HUDEP-2 (cell line): ENCODE results near the gene PTBP3.
A peak's percentile ranks its signal among the peaks of the same experiment; 100 is the strongest.
"Not testable (repeated sequence)": the region's sequence is repeated elsewhere in the genome, so short reads cannot be mapped to it uniquely, and the experiment has no call there.

Experiments used
- DNase-seq, 76 experiments: peaks; one replicate each; lab custom pipeline; 2025; ENCODE audit not compliant: unreplicated experiment in 76 of 76; lab: John Stamatoyannopoulos, UW

PTBP3 gene

DNA sequence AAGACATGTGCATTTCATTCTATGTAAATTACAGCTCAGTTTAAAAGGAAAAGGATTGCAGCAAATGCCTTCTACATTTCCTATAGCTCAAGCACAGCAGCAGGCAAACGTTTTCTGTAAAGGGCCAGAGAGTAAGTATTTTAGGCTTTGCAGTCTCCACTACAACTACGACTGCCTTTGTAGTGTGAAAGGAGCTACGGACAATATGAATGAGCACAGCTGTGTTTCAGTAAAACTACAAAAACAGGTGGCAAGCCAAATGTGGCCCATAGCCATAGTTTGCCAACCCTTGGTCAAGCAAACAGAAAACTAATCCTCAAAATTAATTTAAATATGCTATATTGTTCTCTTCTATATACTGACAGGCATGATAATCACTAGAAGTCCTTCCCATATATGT, 7.2 kb downstream of the PTBP3 start:
- DNase-seq = no peak

DNA sequence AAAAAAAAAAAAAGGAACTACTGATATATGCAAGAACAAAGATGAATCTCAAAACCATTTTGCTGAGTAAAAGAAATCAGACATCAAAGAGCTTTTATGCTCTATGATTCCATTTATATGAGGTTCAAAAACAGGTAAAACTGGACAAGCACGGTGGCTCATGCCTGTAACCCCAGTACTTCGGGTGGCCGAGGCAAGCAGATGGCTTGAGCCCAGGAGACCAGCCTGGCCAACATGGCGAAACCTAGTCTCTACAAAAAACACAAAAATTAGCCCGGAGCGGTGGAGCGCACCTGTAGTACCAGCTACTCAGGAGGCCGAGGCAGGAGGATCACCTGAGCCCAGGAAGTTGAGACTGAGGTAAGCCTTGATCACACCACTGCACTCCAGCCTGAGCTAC, 7.8 kb downstream of the PTBP3 start:
- DNase-seq = no peak

DNA sequence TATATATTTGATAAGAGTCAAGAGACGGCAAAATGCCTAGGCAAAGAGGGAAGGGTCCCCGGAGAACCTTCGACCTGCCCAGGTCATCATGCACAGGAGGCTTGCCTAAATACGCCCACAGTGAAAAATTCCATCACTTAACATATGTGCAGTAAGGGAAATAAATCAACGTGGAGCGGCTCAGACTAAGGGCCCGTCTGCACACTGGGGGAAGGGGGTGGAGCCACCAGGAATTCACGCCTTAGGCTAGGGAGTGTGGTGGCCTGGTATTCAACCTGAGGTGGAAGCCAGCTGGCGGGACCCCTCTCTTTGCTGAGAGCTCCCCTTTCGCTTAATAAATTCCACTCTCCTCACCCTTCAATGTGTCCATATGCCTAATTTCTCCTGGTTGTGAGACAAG, 8.3 kb downstream of the PTBP3 start:
- DNase-seq = no peak

DNA sequence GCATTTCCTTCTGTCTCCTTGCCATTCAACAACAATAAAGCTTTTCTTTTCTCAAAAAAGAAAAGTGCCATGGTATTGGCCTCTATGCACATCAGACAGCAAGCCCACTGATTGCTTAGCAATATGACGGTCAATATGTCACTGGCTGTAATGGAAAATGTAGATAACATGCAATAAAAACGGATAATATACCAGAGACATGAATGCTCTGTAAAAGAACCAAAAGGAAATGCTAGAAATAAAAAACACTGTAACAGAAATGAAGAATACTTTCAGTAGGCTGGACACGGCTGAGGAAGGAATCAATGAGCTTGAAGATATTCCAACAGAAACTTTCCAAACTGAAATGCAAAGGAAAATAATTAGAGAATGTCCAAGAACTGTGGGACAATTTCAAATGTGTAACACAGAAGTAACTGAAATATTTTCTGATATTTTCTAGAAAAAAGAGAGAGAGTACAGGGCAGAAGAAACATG, 10.0 kb downstream of the PTBP3 start:
- no peak for DNase-seq

DNA sequence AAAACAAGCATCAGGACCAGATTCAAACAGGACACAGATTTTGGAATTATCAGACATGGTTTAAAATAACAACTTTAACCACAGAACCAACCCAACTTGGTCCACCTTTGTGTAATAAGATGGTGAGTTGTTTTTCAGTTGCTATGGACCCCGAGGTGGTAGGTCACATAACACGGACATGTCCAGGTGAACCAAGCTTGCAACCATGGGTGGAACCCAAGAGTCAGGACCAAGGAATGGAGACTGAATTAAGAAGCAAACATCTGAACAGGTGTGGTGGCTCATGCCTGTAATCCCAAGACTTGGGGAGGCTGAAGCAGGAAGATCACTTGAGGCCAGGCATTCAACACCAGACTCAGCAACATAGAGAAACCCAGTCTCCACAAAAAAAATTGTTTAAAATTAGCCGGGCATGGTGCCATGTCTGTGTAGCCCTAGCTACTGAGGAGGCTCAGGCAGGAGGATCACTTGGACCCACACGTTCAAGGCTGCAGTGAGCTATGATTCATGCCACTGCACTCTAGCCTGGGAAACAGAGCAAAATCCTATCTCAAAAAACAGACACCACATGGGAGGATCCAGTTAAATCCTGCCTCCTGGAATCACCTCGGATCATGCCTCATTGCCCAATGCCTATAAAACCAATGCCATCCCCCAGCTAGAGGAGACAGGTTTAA, 10.6 kb downstream of the PTBP3 start:
- no peak for DNase-seq

DNA sequence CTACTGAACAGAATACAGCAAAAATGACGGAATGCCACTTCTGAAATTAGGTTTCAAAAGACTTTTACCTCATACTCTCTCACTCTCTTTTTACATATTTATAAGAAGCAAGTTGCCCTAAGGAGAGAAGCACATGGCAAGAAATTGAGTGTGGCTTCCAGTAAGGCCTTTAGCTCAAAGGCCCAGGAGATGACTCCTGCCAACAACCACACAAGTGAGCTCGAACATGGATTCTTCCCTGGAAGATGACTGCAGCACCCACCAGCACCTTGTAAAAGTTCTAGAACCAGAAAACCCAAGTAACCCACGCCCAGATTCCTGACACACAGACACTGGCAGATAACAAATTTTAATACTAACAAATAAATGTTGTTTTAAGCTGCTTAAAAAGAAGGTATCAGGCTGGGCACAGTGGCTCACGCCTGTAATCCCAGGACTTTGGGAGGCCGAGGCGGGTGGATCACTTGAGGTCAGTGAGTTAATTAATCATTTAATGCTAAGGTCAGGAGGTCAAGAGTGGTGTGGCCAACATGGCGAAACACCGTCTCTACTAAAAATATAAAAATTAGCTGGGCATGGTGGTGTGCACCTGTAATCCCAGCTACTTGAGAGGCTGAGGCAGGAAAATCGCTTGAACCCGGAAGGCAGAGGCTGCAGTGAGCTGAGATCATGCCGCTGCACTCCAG, 17.0 kb downstream of the PTBP3 start:
- peak in 2 of 76 experiments; percentile 2 to 14 for DNase-seq

DNA sequence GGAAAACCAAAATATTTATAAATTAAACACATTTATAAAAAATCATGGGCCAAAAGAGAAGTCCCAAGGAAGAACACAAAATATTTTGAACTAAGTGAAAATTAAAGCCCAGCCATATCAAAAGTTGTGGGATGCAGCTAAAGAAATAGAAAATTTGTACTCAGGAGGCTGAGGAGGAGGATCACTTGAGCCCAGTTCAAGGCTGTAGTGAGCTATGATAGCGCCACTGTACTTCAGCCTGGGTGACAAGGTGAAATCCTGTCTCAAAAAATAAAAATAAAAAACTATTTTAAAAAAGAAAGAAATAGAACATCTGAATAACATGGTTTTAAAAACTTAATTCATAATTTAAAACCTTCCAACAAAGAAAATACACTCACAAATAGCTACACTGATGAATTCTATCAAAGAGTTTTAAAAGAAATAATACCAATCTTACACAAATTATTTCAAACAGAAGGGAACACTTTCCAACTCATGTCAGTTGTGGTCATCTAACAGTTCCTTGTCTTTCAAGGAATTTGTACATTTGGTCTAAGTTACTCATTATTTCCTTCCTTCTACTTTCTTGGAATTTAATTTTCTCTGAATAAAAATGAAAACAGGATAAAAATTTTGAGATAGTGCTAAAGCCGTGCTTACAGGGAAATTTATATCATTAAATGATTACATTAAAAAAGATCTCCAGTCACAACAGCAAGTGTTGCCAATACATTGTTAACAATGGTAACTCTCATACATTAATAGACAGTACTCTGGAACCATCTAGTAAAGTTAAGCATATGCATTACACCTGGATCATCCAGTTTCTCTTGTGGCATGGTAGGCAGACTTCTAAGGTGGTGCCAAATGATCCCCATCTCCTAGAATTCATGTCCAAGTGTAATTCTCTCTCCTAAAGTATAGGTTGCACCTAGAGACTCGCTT, 17.8 kb downstream of the PTBP3 start:
- DNase-seq = peak in 1 of 76 experiments; percentile 4

DNA sequence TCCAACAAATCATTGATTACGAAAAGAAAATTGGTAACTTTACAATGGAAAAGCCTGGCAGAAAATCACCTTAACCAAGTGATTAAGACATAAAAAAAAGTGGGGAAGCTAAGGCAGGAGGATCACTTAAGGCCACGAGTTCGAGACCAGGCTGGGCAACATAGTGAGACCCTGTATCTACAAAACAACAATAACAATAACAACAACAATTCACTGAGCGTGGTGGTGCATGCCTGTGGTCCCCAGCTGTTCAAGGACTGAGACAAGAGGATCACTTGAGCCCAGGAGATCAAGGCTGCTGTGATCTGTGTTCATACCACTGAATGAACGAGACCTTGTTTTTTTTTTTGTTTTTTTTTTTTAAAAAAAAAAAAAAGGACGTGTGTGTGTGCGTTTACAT, 21.3 kb downstream of the PTBP3 start:
- no peak for DNase-seq

DNA sequence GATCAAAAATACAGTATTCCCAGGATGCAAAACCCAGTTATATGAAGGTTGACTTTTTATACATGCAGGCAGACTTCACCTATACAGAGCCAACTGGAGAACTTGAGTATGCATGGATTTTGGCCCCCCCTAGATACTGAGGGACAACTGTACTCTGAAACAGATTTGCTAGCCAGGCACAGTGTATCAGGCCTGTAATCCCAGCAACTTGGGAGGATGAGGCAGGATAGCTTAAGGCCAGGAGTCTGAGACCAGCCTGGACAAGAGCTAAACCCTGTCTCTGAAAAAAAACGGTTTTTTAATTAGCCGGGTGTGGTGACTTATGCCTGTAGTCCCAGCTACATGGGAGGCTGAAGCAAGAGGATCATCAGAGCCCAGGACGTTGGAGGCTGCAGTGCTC, 21.9 kb downstream of the PTBP3 start:
- DNase-seq = no peak

DNA sequence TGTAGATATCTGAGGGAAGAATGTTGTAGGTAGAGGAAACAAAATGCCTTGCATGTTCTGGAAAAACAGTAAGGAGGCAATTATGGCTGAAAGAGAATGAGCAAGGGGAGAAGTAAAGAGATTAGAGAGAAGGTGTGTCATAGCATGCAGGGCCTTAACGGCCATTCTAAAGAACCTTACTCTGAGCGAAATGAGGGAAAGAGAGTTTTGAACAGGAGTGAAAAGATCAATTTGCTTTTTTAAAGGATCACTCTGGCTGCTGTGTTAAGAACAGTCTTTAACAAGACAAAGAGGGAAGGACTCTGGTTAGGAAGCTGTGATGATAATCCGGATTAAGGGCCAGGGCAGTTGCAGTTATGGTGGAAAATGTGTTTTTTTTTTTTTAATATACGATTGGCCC, 22.6 kb downstream of the PTBP3 start:
- no peak for DNase-seq

DNA sequence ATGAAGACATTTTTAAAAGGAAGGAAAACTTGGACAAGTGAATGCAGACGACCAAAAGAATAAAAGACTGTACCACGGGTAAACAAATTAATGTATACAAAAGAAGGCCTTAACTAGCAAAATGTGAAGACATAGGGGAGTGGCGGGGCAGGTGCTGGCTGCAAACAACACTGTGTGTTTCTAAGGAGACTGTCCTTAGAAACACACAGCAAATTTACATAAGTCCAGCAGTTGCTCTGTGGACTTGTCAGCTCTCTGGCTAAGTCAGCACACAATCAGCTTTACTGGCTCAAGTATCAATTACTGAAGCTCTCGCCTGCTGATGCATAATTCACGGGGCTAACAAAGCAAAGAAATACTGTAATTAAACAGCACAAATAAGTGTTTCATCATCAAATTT, 24.8 kb downstream of the PTBP3 start:
- DNase-seq = no peak

DNA sequence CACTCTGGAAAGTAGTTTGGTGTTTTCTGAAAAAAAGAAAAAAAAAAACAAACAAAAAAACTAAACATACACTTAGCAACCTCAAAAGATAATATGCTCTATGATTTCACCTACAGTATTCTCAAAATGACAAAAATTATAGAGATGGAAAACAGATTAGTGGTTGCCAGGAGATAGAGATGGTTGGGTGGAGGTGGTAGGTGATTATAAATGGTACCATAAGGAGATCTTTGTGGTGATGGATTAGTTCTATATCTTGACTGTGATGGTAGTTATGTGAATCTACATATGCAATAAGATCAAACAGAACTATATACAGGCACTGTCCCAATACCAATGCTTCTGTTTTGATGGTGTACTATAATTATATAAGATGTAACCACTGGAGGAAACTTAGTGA, 32.0 kb downstream of the PTBP3 start:
- no peak for DNase-seq

DNA sequence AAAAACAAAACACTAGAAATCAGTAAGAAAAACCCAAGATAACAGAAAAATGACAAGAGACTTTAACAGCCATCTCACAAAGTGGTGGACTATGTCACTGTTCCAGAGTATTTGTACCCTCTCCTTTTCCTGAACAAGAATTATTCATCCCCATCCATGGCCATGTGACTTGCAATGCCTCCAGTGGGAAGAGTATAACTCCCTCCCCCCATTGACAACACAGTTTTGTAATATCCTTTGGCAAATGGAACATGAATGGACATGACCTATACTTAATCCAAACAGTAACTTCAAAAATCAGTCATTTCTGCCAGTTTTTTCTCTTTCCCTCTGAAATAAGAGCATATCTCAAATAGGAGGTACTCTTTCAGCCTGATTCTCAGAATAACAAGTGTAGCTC, 33.9 kb downstream of the PTBP3 start:
- DNase-seq = no peak

DNA sequence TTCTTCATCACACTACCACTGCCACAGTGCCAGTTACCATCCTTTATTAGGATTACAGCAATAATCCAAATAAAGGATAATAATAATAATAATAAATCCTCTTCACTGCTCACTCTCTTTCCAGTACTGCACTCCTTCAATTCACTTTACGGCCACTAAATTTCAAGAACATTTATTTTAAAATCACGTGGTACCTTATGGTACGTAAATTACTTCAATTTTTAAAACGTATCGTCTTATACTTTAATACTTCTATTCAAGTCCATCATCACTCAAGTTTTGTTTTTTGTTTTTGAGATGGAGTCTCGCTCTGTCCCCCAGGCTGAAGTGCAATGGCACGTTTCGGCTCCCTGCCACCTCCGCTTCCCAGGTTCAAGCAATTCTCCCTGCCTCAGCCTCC, 36.5 kb downstream of the PTBP3 start:
- DNase-seq = no peak

DNA sequence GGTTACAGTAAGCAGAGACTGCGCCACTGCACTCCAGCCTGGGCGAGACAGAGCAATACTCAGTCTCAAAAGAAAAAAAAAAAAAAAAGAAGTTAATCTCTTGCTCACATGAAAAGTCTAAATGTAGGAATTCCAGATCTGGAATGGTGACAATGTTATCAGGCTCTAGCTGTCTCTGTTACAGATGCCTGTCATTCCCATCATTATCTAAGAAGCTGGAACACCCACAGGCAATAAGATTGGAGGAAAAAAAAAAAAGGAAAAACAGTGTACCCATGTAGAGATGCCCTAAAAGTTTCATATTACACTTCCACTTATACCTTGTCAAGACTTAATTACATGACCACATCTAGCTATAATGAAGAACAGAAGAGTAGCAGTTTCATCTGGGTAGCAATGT, 38.2 kb downstream of the PTBP3 start:
- DNase-seq = no peak

DNA sequence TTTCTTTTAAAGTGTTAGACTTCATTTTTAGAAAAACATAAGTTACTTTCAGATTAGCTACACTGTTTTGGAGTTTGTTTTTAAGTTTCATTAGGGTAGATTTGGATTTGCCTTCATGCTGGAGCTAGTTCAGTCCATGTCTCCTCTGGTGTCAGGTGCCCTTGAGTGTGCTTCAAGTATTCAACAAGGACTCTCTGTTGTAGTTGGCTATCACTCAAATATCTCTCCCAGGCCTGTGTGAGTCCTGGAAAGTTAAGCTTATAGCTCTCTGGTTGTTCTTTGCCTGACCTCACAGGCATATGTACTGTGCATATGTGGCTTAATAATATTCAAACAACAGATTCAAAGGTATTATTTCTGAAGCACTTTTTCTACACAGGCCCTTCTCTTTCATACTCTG, 45.4 kb downstream of the PTBP3 start:
- no peak for DNase-seq

DNA sequence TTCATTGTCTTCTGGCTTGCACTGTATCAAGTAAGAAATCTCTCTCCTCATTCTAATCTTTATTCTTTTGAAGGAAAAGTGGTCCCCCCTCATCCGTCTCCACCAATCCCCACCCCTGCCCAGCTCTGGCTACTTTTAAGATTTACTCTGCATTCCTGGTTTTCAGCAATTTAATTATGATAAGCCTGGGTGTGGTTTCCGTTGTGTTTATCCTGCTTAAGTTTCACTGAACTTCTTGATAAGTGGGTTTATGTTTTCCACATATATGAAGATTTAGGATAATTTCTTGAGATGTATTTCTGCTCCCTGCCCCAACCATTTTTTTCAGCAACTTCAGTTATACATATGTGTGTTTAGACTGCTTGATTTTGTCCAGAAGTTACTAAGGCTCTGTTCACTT, 46.5 kb downstream of the PTBP3 start:
- no peak for DNase-seq

DNA sequence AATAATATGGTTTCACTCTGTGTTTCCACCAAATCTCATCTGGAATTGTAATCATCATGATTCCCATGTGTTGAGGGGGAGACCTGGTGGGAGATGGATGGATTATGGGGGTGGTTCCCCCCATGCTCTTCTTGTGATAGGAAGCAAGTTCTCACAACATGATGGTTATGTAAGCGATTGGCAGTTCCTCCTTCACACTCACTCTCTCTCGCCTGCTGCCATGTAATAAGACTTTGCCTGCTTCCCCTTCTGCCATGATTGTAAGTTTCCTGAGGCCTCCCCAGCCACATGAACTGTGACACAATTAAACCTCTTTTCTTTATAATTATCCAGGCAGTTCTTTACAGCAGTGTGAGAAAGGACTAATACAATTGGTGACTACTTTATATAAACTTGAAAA, 48.4 kb downstream of the PTBP3 start:
- no peak for DNase-seq

DNA sequence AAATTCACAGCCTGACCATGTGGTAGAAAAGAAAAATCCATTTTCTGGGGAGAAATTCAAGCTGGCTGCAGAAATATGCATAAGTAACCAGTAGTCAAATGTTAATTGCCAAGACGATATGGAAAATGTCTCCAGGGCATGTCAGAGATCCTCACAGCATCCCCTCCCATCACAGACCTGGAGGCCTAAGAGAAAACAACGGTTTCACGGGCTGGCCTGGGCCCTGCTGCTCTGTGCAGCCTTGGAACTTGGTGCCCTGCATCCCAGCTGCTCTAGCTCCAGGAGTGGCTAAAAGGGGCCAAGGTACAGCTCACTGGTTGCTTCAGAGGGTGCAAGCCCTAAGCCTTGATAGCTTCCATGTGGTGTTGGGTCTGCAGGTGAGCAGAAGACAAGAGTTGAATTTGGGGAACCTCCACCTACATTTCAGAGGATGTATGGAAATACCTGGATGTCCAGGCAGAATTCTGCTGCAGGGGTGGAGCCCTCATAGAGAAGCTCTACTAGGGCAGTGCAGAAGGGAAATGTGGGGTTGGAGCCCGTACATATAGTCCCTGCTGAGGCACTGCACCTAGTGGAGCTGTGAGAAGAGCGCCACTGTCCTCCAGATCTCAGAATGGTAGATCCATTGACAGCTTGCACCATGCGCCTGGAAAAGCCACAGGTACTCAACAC, 49.7 kb downstream of the PTBP3 start:
- no peak for DNase-seq

DNA sequence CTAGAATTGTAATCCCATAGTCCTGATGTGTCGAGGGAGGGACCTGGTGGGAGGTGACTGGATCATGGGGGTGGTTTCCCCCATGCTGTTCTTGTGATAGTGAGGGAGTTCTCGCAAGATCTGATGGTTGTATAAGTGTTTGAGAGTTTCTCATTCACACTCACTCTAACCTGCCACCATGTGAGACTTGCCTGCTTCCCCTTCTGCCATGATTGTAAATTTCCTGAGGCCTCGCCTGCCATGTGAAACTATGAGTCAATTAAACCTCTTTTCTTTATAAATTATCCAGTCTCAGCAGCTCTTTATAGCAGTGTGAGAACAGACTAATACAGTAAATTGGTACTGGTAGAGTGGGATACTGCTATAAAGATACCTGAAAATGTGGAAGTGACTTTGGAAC, 50.6 kb downstream of the PTBP3 start:
- DNase-seq = not testable (repeated sequence)

DNA sequence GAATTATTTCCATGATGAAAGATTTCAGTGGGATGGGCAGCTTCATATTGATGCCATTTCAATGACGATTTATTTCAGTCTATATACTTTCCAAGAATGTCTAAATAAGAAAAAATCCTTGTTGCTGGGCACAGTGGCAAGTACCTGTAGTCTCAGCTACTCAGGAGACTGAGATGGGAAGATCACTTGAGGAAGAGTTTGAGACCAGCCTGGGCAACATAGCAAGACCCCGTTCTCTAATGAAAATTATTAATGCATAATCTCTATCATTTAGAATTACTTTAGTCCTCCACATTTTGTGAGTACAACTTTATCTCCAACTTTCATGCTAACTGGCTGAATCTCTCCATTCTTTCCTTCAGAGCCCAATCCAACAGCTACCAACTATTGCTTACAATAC, 52.5 kb downstream of the PTBP3 start:
- DNase-seq = no peak
